SK-N-MC (cell line): ENCODE results near the gene NCK2.
"Not testable (repeated sequence)": the region's sequence is repeated elsewhere in the genome, so short reads cannot be mapped to it uniquely, and the experiment has no call there.

Source experiments
- DNase-seq: peaks from one replicate; pipeline ENCODE4 v3.0.0-alpha.2; 2011; ENCODE audit warnings: low read depth, low spot score
- H3K27ac ChIP-seq: fragments of 200-600 bp; sonication (generic); 2 replicates; pipeline ENCODE4 v1.5.1; 2016; ENCODE audit warnings: mixed run types
- H3K36me3 ChIP-seq: fragments of 200-600 bp; sonication (generic); 2 replicates; pipeline ENCODE4 v1.6.1; 2017; ENCODE audit warnings: antibody characterized with exemption, low read length, mixed read lengths; ENCODE audit not compliant: insufficient read depth
- H3K4me3 ChIP-seq: fragments of 200-600 bp; sonication (generic); 2 replicates; pipeline ENCODE4 v1.5.1; 2016
- H3K9ac ChIP-seq: fragments of 200-600 bp; sonication (generic); 2 replicates; pipeline ENCODE4 v1.8.0; 2017; ENCODE audit warnings: mixed run types, mixed read lengths; ENCODE audit not compliant: insufficient read length
- H3K9me3 ChIP-seq: fragments of 200-600 bp; sonication (generic); 2 replicates; pipeline ENCODE4 v1.6.1; 2017; ENCODE audit warnings: low read depth, mild to moderate bottlenecking, antibody characterized with exemption, low read length, moderate library complexity, mixed read lengths
- EZH2 ChIP-seq: fragments of 200-600 bp; sonication (generic); IDR thresholded peaks from one replicate; pipeline ENCODE4 v1.6.1; 2017; ENCODE audit warnings: antibody characterized with exemption
- FOXP2 ChIP-seq: optimal IDR thresholded peaks from 2 replicates; pipeline ENCODE3; 2011; ENCODE audit warnings: mild to moderate bottlenecking, moderate library complexity; ENCODE audit not compliant: insufficient read depth; ENCODE audit errors: extremely low read length, control extremely low read depth
- POLR2AphosphoS5 ChIP-seq: IDR thresholded peaks from 2 replicates; pipeline ENCODE4 v1.6.1; 2012; ENCODE audit warnings: mild to moderate bottlenecking, low read depth, low read length, borderline replicate concordance

The NCK2 gene

GRCh38 chr2:105768176-105768575 is 23.5 kb downstream of the NCK2 start:
- no peak for DNase-seq
- Histone ChIP-seq H3K4me3 (no peak overlapping the region), H3K9ac (no peak overlapping the region), H3K27ac (no peak overlapping the region), H3K9me3 (no peaks in the 10 kb centered on the region), H3K36me3 (no peaks in the 10 kb centered on the region)
- no peak for TF ChIP-seq EZH2
- TF ChIP-seq FOXP2: no peak
- TF ChIP-seq POLR2AphosphoS5: no peak

- Histone ChIP-seq H3K4me3 (no peak overlapping the region), H3K36me3 (no peaks in the 10 kb centered on the region), H3K27ac (no peak overlapping the region), H3K9ac (no peak overlapping the region), H3K9me3 (no peaks in the 10 kb centered on the region)
- TF ChIP-seq EZH2 (no peak), POLR2AphosphoS5 (no peak), FOXP2 (no peak)
- no peak for DNase-seq
Observed at GRCh38 chr2:105768961-105769452, 24.3 kb downstream of the NCK2 start.

- no peak for TF ChIP-seq POLR2AphosphoS5
- no peak for TF ChIP-seq EZH2
- no peak for TF ChIP-seq FOXP2
- Histone ChIP-seq H3K9me3 (no peaks in the 10 kb centered on the region), H3K27ac (no peak overlapping the region), H3K4me3 (no peak overlapping the region), H3K36me3 (no peaks in the 10 kb centered on the region), H3K9ac (no peak overlapping the region)
- DNase-seq: no peak
Observed at GRCh38 chr2:105769504-105769903, 24.8 kb downstream of the NCK2 start.

- no peak overlapping the region for H3K9ac ChIP-seq
- DNase-seq: no peak
- H3K9me3 ChIP-seq: no peaks in the 10 kb centered on the region
- H3K4me3 ChIP-seq: no peak overlapping the region
- TF ChIP-seq EZH2 (no peak), FOXP2 (no peak), POLR2AphosphoS5 (no peak)
- no peaks in the 10 kb centered on the region for H3K36me3 ChIP-seq
- H3K27ac ChIP-seq: no peak overlapping the region
Observed at GRCh38 chr2:105770149-105770548, 25.4 kb downstream of the NCK2 start.

- not testable (repeated sequence) for H3K36me3 ChIP-seq, H3K9ac ChIP-seq, H3K4me3 ChIP-seq, H3K27ac ChIP-seq, DNase-seq, H3K9me3 ChIP-seq
Observed at GRCh38 chr2:105771291-105771690, 26.6 kb downstream of the NCK2 start.

- H3K27ac ChIP-seq: no peak overlapping the region
- no peak overlapping the region for H3K9ac ChIP-seq
- TF ChIP-seq EZH2 (no peak), FOXP2 (no peak), POLR2AphosphoS5 (no peak)
- no peak overlapping the region for H3K4me3 ChIP-seq
- DNase-seq: no peak
- no peaks in the 10 kb centered on the region for H3K36me3 ChIP-seq
- no peaks in the 10 kb centered on the region for H3K9me3 ChIP-seq
Observed at GRCh38 chr2:105771836-105772235, 27.1 kb downstream of the NCK2 start.

- no peaks in the 10 kb centered on the region for H3K9me3 ChIP-seq
- no peak for DNase-seq
- no peak overlapping the region for H3K4me3 ChIP-seq
- no peak overlapping the region for H3K9ac ChIP-seq
- H3K27ac ChIP-seq: no peak overlapping the region
- TF ChIP-seq POLR2AphosphoS5: no peak
- no peak for TF ChIP-seq EZH2
- no peak for TF ChIP-seq FOXP2
- H3K36me3 ChIP-seq: no peaks in the 10 kb centered on the region
Observed at GRCh38 chr2:105772362-105772761, 27.6 kb downstream of the NCK2 start.

- Histone ChIP-seq H3K27ac (no peak overlapping the region), H3K4me3 (no peak overlapping the region), H3K36me3 (no peaks in the 10 kb centered on the region), H3K9ac (no peak overlapping the region), H3K9me3 (no peaks in the 10 kb centered on the region)
- TF ChIP-seq EZH2: no peak
- TF ChIP-seq FOXP2: no peak
- TF ChIP-seq POLR2AphosphoS5: no peak
- no peak for DNase-seq
Observed at GRCh38 chr2:105773568-105773967, 28.9 kb downstream of the NCK2 start.

GRCh38 chr2:105774781-105775337 is 30.1 kb downstream of the NCK2 start:
- H3K36me3 ChIP-seq: no peaks in the 10 kb centered on the region
- no peak for TF ChIP-seq FOXP2
- no peak for TF ChIP-seq EZH2
- no peak for TF ChIP-seq POLR2AphosphoS5
- DNase-seq: no peak
- no peaks in the 10 kb centered on the region for H3K9me3 ChIP-seq
- H3K4me3 ChIP-seq: no peak overlapping the region
- no peak overlapping the region for H3K27ac ChIP-seq
- H3K9ac ChIP-seq: no peak overlapping the region
